ENCODE results near the gene HRH1. TPM values are rescaled to one million over a fixed set of nuclear protein-coding genes. Genes with fewer than 3 reads are reported as not detected.

HRH1 gene
- total and polyA plus RNA-seq, 2 experiments from 2014 or later, result not detected

DNA sequence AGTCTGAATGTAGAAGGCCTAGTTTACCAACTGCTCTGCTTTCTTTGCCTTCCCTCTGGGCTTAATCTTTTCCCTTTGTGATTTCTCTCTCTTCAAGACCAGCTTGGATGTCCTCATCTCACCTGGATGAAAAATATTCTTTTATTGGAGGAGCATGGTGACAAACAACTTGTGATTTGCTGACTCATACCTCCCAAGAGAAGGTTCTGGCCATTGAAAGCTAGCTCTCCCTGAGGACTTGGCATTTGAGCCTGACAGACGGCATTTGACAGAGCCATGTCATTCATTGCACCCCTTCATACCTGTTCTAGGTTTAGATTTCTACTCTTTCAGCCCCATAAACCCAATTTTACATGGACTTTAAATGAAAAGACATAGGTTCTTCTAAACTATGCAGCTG lies 151.2 kb downstream of the HRH1 start:
- Histone ChIP-seq H3K4me2 (no peak overlapping the region), H3F3A (replicated peaks; ENCODE audit: low read depth) (no peaks in the 10 kb centered on the region), H3K4me3 (no peak overlapping the region), H3K9me2 (ENCODE audit: insufficient read depth) (no peaks in the 10 kb centered on the region), H3K4me1 (ENCODE audit: insufficient read depth) (no peaks in the 10 kb centered on the region), H3K27ac (ENCODE audit: low read depth) (no peak overlapping the region), H3K36me3 (ENCODE audit: insufficient read depth) (no peaks in the 10 kb centered on the region), H3K79me2 (replicated peaks; ENCODE audit: insufficient read depth) (no peaks in the 10 kb centered on the region), H3K27me3 (ENCODE audit: insufficient read depth) (no peaks in the 10 kb centered on the region), H2AFZ (no peak overlapping the region), H4K20me1 (replicated peaks; ENCODE audit: insufficient read depth) (no peaks in the 10 kb centered on the region)
- Mint-ChIP-seq H3K36me3 (ENCODE audit: low read depth) (peaks cover 8% of the 10 kb centered on the region; the same call in 2 of the 3 replicates), H3K27me3 (ENCODE audit: insufficient read depth, low read depth, poor library complexity) (no peaks in the 10 kb centered on the region), H3K27ac (peak overlapping the region; percentile 82), H3K9me3 (no peaks in the 10 kb centered on the region), H3K4me1 (peaks cover 9% of the 10 kb centered on the region; the same call in 2 of the 3 replicates), H3K4me3 (no peak overlapping the region)
- no peak for ATAC-seq
- no peak for DNase-seq (ENCODE audit: low spot score)
- TF ChIP-seq ZNF114 (CRISPR knock-in tag; IDR thresholded peaks at IDR 0.05) (no peak), EZH2 (IDR thresholded peaks at IDR 0.05; ENCODE audit: low read depth, unreplicated experiment) (no peak), POLR2AphosphoS5 (IDR thresholded peaks at IDR 0.05; ENCODE audit: low read depth) (no peak), STAT1 (IDR thresholded peaks at IDR 0.05; ENCODE audit: unreplicated experiment) (no peak), NANOG (IDR thresholded peaks at IDR 0.05; ENCODE audit: borderline replicate concordance) (no peak), EZH2phosphoT487 (IDR thresholded peaks at IDR 0.05; ENCODE audit: unreplicated experiment) (no peak), CREB1 (CRISPR knock-in tag; IDR thresholded peaks at IDR 0.05; ENCODE audit: low read depth) (no peak)
- TF ChIP-seq, protein P1, sequence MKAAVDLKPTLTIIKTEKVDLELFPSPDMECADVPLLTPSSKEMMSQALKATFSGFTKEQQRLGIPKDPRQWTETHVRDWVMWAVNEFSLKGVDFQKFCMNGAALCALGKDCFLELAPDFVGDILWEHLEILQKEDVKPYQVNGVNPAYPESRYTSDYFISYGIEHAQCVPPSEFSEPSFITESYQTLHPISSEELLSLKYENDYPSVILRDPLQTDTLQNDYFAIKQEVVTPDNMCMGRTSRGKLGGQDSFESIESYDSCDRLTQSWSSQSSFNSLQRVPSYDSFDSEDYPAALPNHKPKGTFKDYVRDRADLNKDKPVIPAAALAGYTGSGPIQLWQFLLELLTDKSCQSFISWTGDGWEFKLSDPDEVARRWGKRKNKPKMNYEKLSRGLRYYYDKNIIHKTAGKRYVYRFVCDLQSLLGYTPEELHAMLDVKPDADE (IDR thresholded peaks at IDR 0.05), result no peak
- TF ChIP-seq, protein P2, sequence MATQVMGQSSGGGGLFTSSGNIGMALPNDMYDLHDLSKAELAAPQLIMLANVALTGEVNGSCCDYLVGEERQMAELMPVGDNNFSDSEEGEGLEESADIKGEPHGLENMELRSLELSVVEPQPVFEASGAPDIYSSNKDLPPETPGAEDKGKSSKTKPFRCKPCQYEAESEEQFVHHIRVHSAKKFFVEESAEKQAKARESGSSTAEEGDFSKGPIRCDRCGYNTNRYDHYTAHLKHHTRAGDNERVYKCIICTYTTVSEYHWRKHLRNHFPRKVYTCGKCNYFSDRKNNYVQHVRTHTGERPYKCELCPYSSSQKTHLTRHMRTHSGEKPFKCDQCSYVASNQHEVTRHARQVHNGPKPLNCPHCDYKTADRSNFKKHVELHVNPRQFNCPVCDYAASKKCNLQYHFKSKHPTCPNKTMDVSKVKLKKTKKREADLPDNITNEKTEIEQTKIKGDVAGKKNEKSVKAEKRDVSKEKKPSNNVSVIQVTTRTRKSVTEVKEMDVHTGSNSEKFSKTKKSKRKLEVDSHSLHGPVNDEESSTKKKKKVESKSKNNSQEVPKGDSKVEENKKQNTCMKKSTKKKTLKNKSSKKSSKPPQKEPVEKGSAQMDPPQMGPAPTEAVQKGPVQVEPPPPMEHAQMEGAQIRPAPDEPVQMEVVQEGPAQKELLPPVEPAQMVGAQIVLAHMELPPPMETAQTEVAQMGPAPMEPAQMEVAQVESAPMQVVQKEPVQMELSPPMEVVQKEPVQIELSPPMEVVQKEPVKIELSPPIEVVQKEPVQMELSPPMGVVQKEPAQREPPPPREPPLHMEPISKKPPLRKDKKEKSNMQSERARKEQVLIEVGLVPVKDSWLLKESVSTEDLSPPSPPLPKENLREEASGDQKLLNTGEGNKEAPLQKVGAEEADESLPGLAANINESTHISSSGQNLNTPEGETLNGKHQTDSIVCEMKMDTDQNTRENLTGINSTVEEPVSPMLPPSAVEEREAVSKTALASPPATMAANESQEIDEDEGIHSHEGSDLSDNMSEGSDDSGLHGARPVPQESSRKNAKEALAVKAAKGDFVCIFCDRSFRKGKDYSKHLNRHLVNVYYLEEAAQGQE (IDR thresholded peaks at IDR 0.05; ENCODE audit: unreplicated experiment), result no peak
- TF ChIP-seq, protein P3, sequence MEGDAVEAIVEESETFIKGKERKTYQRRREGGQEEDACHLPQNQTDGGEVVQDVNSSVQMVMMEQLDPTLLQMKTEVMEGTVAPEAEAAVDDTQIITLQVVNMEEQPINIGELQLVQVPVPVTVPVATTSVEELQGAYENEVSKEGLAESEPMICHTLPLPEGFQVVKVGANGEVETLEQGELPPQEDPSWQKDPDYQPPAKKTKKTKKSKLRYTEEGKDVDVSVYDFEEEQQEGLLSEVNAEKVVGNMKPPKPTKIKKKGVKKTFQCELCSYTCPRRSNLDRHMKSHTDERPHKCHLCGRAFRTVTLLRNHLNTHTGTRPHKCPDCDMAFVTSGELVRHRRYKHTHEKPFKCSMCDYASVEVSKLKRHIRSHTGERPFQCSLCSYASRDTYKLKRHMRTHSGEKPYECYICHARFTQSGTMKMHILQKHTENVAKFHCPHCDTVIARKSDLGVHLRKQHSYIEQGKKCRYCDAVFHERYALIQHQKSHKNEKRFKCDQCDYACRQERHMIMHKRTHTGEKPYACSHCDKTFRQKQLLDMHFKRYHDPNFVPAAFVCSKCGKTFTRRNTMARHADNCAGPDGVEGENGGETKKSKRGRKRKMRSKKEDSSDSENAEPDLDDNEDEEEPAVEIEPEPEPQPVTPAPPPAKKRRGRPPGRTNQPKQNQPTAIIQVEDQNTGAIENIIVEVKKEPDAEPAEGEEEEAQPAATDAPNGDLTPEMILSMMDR (conservative IDR thresholded peaks at IDR 0.05; ENCODE audit: low read depth in 2 of 2), result no peak
- TF ChIP-seq, protein P4, sequence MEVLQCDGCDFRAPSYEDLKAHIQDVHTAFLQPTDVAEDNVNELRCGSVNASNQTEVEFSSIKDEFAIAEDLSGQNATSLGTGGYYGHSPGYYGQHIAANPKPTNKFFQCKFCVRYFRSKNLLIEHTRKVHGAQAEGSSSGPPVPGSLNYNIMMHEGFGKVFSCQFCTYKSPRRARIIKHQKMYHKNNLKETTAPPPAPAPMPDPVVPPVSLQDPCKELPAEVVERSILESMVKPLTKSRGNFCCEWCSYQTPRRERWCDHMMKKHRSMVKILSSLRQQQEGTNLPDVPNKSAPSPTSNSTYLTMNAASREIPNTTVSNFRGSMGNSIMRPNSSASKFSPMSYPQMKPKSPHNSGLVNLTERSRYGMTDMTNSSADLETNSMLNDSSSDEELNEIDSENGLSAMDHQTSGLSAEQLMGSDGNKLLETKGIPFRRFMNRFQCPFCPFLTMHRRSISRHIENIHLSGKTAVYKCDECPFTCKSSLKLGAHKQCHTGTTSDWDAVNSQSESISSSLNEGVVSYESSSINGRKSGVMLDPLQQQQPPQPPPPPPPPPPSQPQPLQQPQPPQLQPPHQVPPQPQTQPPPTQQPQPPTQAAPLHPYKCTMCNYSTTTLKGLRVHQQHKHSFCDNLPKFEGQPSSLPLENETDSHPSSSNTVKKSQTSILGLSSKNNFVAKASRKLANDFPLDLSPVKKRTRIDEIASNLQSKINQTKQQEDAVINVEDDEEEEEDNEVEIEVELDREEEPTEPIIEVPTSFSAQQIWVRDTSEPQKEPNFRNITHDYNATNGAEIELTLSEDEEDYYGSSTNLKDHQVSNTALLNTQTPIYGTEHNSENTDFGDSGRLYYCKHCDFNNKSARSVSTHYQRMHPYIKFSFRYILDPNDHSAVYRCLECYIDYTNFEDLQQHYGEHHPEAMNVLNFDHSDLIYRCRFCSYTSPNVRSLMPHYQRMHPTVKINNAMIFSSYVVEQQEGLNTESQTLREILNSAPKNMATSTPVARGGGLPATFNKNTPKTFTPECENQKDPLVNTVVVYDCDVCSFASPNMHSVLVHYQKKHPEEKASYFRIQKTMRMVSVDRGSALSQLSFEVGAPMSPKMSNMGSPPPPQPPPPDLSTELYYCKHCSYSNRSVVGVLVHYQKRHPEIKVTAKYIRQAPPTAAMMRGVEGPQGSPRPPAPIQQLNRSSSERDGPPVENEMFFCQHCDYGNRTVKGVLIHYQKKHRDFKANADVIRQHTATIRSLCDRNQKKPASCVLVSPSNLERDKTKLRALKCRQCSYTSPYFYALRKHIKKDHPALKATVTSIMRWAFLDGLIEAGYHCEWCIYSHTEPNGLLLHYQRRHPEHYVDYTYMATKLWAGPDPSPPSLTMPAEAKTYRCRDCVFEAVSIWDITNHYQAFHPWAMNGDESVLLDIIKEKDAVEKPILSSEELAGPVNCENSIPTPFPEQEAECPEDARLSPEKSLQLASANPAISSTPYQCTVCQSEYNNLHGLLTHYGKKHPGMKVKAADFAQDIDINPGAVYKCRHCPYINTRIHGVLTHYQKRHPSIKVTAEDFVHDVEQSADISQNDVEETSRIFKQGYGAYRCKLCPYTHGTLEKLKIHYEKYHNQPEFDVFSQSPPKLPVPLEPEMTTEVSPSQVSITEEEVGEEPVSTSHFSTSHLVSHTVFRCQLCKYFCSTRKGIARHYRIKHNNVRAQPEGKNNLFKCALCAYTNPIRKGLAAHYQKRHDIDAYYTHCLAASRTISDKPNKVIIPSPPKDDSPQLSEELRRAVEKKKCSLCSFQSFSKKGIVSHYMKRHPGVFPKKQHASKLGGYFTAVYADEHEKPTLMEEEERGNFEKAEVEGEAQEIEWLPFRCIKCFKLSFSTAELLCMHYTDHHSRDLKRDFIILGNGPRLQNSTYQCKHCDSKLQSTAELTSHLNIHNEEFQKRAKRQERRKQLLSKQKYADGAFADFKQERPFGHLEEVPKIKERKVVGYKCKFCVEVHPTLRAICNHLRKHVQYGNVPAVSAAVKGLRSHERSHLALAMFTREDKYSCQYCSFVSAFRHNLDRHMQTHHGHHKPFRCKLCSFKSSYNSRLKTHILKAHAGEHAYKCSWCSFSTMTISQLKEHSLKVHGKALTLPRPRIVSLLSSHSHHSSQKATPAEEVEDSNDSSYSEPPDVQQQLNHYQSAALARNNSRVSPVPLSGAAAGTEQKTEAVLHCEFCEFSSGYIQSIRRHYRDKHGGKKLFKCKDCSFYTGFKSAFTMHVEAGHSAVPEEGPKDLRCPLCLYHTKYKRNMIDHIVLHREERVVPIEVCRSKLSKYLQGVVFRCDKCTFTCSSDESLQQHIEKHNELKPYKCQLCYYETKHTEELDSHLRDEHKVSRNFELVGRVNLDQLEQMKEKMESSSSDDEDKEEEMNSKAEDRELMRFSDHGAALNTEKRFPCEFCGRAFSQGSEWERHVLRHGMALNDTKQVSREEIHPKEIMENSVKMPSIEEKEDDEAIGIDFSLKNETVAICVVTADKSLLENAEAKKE (CRISPR knock-in tag; IDR thresholded peaks at IDR 0.05), result no peak
